Omental fat pad (tissue), 4 donors: ENCODE data around the gene MEPCE. TPM values are rescaled to one million over a fixed set of nuclear protein-coding genes. Genes with fewer than 3 reads are reported as not detected.
A peak's percentile ranks its signal among the peaks of the same experiment; 100 is the strongest.

Source experiments
- ATAC-seq: fragments of 150-250 bp; one replicate; pipeline ENCODE4 v1.9.1; 2016; ENCODE audit warnings: mild to moderate bottlenecking, moderate library complexity; ENCODE audit not compliant: low FRiP score
- DNase-seq: peaks from one replicate; pipeline ENCODE4 v3.0.0-alpha.2; 2019; ENCODE audit warnings: low spot score
- CTCF ChIP-seq, 3 donors: fragments of 450-650 bp; IDR thresholded peaks; one replicate each; pipeline ENCODE4 v1.5.1; 2016 to 2017; ENCODE audit warnings: antibody characterized with exemption in 3 of 3, mild to moderate bottlenecking in 3 of 3, moderate library complexity in 2 of 3
- total RNA-seq, 4 donors: library from RNA; depleted of rRNA; stranded (reverse); fragments of >200 nt; gene quantifications; one replicate each; pipeline ENCODE4 v1.1.0, GENCODE V29; 2016

The MEPCE gene
- total RNA-seq, 4 donors from 2014 or later = 23.6 to 49.5 (median 36.6) TPM

DNA sequence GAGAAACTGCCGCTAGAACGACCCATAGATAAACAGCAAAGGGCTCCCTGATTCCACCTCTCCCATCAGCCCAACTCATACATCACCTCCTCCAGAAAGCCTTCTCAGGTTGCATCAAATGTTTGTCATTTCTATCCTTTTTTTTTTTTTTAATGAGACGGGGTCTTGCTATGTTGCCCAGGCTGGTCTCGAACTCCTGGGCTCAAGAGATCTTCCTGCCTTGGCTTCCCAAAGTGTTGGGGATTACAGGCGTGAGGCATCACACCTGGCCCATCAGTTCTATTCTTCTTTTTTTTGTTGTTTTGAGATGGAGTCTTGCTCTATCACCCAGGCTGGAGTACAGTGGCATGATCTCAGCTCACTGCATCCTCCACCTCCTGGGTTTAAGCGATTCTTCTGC lies 27.4 kb downstream of the MEPCE start:
- ATAC-seq = no peak
- TF ChIP-seq CTCF (IDR thresholded peaks at IDR 0.05) = no peak

DNA sequence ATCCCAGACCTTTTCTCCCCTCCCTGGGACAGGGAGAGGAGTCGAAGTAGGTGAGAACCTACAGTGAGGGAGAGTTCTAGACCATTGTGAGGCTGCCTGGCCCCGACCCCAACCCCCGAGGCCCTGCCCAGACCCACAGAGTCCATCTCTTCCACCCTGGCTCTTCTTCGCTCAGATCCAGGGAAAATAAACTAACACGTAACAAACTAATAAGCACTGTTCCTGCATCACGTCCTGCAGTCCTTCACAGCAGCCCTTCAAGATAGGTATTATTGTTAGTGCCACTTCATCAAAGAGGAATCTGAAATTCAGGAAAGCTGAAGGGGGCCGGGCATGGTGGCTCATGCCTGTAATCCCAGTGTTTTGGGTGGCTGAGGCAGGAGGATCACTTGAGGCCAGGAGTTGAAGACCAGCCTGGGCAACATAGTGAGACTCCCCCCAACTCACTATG lies 34.6 kb downstream of the MEPCE start, which contains the start of gene SPACDR:
TSS of gene SPACDR (minus strand) at position 51 of the 451 bp plus-strand sequence. CDS start 235 bp downstream, outside the sequence.
- ATAC-seq = no peak
- TF ChIP-seq CTCF (IDR thresholded peaks at IDR 0.05) = no peak
- no peak for DNase-seq

More for the DNA sequence above, 27.4 kb downstream of the MEPCE start:
- no peak for DNase-seq

- DNase-seq (no peak), ATAC-seq (no peak)
- no peak for TF ChIP-seq CTCF (IDR thresholded peaks at IDR 0.05)
Measured at GRCh38 chr7:100464791-100465190, 35.2 kb downstream of the MEPCE start.

DNA sequence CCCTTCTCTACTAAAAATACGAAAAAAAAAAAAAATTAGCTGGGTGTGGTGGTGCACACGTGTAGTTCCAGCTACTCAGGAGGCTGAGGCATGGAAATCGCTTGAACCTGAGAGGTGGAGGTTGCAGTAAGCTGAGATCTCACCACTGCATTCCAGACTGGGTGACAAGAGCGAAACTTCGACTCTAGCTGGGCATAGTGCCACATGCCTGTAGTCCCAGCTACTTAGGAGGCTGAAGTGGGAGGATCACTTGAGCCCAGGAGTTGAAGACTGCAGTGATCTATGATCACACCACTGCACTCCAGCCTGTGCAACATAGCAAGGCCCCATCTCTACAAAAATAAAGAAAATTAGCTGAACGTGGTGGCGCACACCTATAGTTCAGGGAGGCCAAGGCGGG lies 35.7 kb downstream of the MEPCE start:
- no peak for TF ChIP-seq CTCF (IDR thresholded peaks at IDR 0.05)
- DNase-seq (no peak), ATAC-seq (no peak)

- no peak for DNase-seq
- peak; percentile 81 for ATAC-seq
- TF ChIP-seq CTCF (IDR thresholded peaks at IDR 0.05) = no peak
Measured at GRCh38 chr7:100465702-100466311, 36.2 kb downstream of the MEPCE start.

- ATAC-seq = no peak
- DNase-seq = no peak
- TF ChIP-seq CTCF (IDR thresholded peaks at IDR 0.05) = no peak
Measured at GRCh38 chr7:100466653-100467605, 37.3 kb downstream of the MEPCE start.
